Glutamatergic neuron (in vitro differentiated cells): ENCODE measurements around the gene HOOK1. TPM values are rescaled to one million over a fixed set of nuclear protein-coding genes. Genes with fewer than 3 reads are reported as not detected.

Experiments used
- DNase-seq: peaks from one replicate; pipeline ENCODE4 v3.0.0; 2022
- H3K27ac Mint-ChIP-seq: one replicate; pipeline ENCODE4 v1.8.0; 2020; ENCODE audit warnings: mild to moderate bottlenecking, mixed read lengths, inconsistent platforms; ENCODE audit not compliant: unreplicated experiment
- H3K27me3 Mint-ChIP-seq: one replicate; pipeline ENCODE4 v1.8.0; 2020; ENCODE audit warnings: mild to moderate bottlenecking, moderate library complexity, mixed read lengths, inconsistent platforms; ENCODE audit not compliant: unreplicated experiment
- H3K36me3 Mint-ChIP-seq: one replicate; pipeline ENCODE4 v1.8.0; 2020; ENCODE audit warnings: mild to moderate bottlenecking, mixed read lengths, inconsistent platforms; ENCODE audit not compliant: unreplicated experiment
- H3K4me1 Mint-ChIP-seq: one replicate; pipeline ENCODE4 v1.8.0; 2020; ENCODE audit warnings: mild to moderate bottlenecking, low read depth, mixed read lengths, inconsistent platforms; ENCODE audit not compliant: unreplicated experiment
- H3K4me3 Mint-ChIP-seq: one replicate; pipeline ENCODE4 v1.8.0; 2020; ENCODE audit warnings: mild to moderate bottlenecking, mixed read lengths, inconsistent platforms; ENCODE audit not compliant: unreplicated experiment
- H3K9me3 Mint-ChIP-seq: one replicate; pipeline ENCODE4 v1.8.0; 2020; ENCODE audit warnings: mild to moderate bottlenecking, moderate library complexity, mixed read lengths, inconsistent platforms; ENCODE audit not compliant: unreplicated experiment
- CTCF ChIP-seq: fragments of 200-600 bp; sonication (generic); IDR thresholded peaks from one replicate; pipeline ENCODE4 v1.5.0; 2021; ENCODE audit not compliant: partially characterized antibody, unreplicated experiment
- total RNA-seq: library from RNA; stranded (reverse); fragmentation: NEBNext Ultra II Directional; extraction: Animal tissue kit (Norgen Biotek cat#: 25700); gene quantifications from one replicate; pipeline ENCODE4 v1.2.1, GENCODE V29; 2021; ENCODE audit not compliant: unreplicated experiment

HOOK1 gene
- total RNA-seq, 1 donor from 2014 or later: 2.1 TPM

DNA sequence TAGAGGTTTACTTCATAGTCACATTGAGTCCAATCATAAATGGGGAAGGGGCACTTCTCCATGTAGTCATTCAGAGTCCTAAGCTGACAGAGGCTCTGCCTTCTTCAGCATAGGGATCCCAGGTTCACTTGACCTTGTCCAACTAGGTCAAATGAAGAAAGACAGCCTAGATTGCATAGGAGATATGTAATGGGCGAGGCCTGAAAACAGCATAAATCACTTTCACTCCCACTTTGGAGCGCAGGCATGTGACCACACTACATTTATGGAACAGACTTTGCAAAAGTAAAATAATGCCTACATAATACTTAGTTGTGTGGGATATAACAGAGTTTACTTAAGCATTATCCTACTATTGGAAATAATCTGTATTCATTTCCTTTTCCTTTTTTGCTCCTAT is 51.7 kb downstream of the HOOK1 start:
- Mint-ChIP-seq H3K4me1 (no peaks in the 10 kb centered on the region), H3K27me3 (no peaks in the 10 kb centered on the region), H3K9me3 (no peaks in the 10 kb centered on the region), H3K4me3 (no peak overlapping the region), H3K27ac (no peak overlapping the region), H3K36me3 (no peaks in the 10 kb centered on the region)
- DNase-seq: no peak
- TF ChIP-seq CTCF: no peak

GRCh38 chr1:59871746-59872145 is 57.0 kb downstream of the HOOK1 start:
- Mint-ChIP-seq H3K4me3 (no peak overlapping the region), H3K9me3 (no peaks in the 10 kb centered on the region), H3K27me3 (no peaks in the 10 kb centered on the region), H3K4me1 (no peaks in the 10 kb centered on the region), H3K36me3 (no peaks in the 10 kb centered on the region), H3K27ac (no peak overlapping the region)
- DNase-seq: no peak
- no peak for TF ChIP-seq CTCF

- no peaks in the 10 kb centered on the region for H3K27me3 Mint-ChIP-seq
- H3K36me3 Mint-ChIP-seq: peaks cover 10% of the 10 kb centered on the region
- no peak for TF ChIP-seq CTCF
- peaks cover 4% of the 10 kb centered on the region for H3K9me3 Mint-ChIP-seq
- no peak overlapping the region for H3K4me3 Mint-ChIP-seq
- H3K27ac Mint-ChIP-seq: no peak overlapping the region
- H3K4me1 Mint-ChIP-seq: no peaks in the 10 kb centered on the region
- no peak for DNase-seq
These were observed 62.4 kb downstream of the HOOK1 start for GRCh38 chr1:59877108-59877682.

- no peak for DNase-seq
- Mint-ChIP-seq H3K9me3 (peaks cover 6% of the 10 kb centered on the region), H3K4me1 (no peaks in the 10 kb centered on the region)
These were observed 63.6 kb downstream of the HOOK1 start for GRCh38 chr1:59878370-59878769.

More at GRCh38 chr1:59878370-59878769, 63.6 kb downstream of the HOOK1 start:
- Mint-ChIP-seq H3K36me3 (peaks cover 10% of the 10 kb centered on the region), H3K27ac (no peak overlapping the region), H3K27me3 (no peaks in the 10 kb centered on the region), H3K4me3 (no peak overlapping the region)
- no peak for TF ChIP-seq CTCF
